ENCODE measurements around the gene DNASE2B.

- TF ChIP-seq CTCF (IDR thresholded peaks at IDR 0.05), result no peak
- no peak for TF ChIP-seq POLR2A (IDR thresholded peaks at IDR 0.05)
Measured at GRCh38 chr1:84365225-84366221, 32.8 kb upstream of the DNASE2B start.

Data from lower leg skin (tissue), 3 donors.